Peyer's patch (tissue), 4 donors: ENCODE measurements around the gene PRKAR1B. TPM values are rescaled to one million over a fixed set of nuclear protein-coding genes. Genes with fewer than 3 reads are reported as not detected.

Experiments
- DNase-seq, 3 donors: peaks; one replicate each; pipeline ENCODE4 v3.0.0-alpha.2; 2017 to 2019
- H3K27ac ChIP-seq, 4 donors: fragments of 200-600 bp; sonication (generic); one replicate each; pipeline ENCODE4 v1.5.1; 2016 to 2019
- H3K27me3 ChIP-seq, 2 donors: fragments of 200-600 bp; sonication (generic); one replicate each; pipeline ENCODE4 v1.5.1; 2019
- H3K36me3 ChIP-seq, 3 donors: fragments of 200-600 bp; sonication (generic); one replicate each; pipeline ENCODE4 v1.5.1; 2016 to 2019
- H3K4me1 ChIP-seq, 4 donors: fragments of 200-600 bp; sonication (generic); one replicate each; pipeline ENCODE4 v1.5.1; 2016 to 2019
- H3K4me3 ChIP-seq, 4 donors: fragments of 200-600 bp; sonication (generic); 1 replicate in 3 of 4; 2 replicates in 1 of 4; pipeline ENCODE4 v1.5.1; 2016 to 2019; ENCODE audit warnings: mild to moderate bottlenecking in 1 of 4
- H3K9me3 ChIP-seq, 4 donors: fragments of 200-600 bp; sonication (generic); one replicate each; pipeline ENCODE4 v1.5.1; 2016 to 2019; ENCODE audit warnings: mild to moderate bottlenecking in 1 of 4
- POLR2A ChIP-seq, 2 donors: fragments of 450-650 bp; IDR thresholded peaks; one replicate each; pipeline ENCODE4 v1.5.1; 2017; ENCODE audit warnings: antibody characterized with exemption in 2 of 2, mild to moderate bottlenecking in 2 of 2, moderate library complexity in 2 of 2
- total RNA-seq, 4 donors: library from RNA; depleted of rRNA; stranded (reverse); fragments of >200 nt; gene quantifications; one replicate each; pipeline ENCODE4 v1.1.0, GENCODE V29; 2016
- TF ChIP-seq, protein P1 (sequence below), 6 experiments: fragments of 450-650 bp in 4 of 6; fragments of 200-600 bp in 2 of 6; sonication (generic) in 1 of 6; IDR thresholded peaks; one replicate each; pipeline ENCODE4 v1.5.1; 2017 to 2019; ENCODE audit warnings: antibody characterized with exemption in 6 of 6, mild to moderate bottlenecking in 3 of 6, moderate library complexity in 1 of 6

Gene PRKAR1B
- total RNA-seq, 4 donors from 2014 or later: 13.0 to 42.9 (median 17.0) TPM

DNA sequence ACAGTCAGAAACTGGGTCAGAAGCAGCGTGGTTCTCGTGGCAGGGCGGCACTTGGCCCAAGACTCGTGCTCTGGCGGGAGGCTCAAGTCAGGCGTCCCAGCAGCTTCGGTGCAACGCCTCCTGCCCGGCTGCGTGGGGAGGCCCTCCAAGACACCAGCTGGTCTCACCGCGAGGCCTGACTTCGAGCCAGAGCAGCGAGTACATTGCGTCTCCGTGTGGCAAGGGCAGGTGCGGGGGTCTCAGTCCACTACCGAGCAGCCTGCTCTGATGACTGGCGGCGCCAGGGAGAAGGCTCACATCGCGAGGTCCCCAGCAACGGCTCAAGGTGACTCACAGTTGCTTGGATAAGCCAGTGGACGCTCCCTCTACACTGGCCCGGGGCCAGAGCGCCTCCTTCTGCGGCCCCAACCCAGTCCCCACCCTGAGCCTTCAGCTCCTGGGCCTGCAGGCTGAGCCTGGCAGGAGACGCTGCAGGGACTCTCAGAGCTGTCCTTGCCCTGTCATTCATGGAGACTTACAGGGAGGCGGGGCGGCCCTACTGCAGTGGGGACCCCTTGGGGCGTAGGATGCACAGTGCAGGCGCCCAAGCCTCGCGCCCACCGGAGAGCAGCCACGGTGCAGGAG is 41.9 kb upstream of the PRKAR1B start:
- no peak for DNase-seq
- no peak overlapping the region for H3K4me3 ChIP-seq
- no peaks in the 10 kb centered on the region for H3K9me3 ChIP-seq
- H3K36me3 ChIP-seq: peaks cover 0 to 35% (median 0%) of the 10 kb centered on the region in 3 donors
- peak overlapping the region in 2 of 4 donors; percentile 21 to 26 for H3K27ac ChIP-seq
- H3K27me3 ChIP-seq: no peaks in the 10 kb centered on the region
- peaks cover 0 to 26% (median 3%) of the 10 kb centered on the region in 4 donors for H3K4me1 ChIP-seq
- TF ChIP-seq, protein P1, sequence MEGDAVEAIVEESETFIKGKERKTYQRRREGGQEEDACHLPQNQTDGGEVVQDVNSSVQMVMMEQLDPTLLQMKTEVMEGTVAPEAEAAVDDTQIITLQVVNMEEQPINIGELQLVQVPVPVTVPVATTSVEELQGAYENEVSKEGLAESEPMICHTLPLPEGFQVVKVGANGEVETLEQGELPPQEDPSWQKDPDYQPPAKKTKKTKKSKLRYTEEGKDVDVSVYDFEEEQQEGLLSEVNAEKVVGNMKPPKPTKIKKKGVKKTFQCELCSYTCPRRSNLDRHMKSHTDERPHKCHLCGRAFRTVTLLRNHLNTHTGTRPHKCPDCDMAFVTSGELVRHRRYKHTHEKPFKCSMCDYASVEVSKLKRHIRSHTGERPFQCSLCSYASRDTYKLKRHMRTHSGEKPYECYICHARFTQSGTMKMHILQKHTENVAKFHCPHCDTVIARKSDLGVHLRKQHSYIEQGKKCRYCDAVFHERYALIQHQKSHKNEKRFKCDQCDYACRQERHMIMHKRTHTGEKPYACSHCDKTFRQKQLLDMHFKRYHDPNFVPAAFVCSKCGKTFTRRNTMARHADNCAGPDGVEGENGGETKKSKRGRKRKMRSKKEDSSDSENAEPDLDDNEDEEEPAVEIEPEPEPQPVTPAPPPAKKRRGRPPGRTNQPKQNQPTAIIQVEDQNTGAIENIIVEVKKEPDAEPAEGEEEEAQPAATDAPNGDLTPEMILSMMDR (IDR thresholded peaks at IDR 0.05): no peak
- TF ChIP-seq POLR2A (IDR thresholded peaks at IDR 0.05): no peak

DNA sequence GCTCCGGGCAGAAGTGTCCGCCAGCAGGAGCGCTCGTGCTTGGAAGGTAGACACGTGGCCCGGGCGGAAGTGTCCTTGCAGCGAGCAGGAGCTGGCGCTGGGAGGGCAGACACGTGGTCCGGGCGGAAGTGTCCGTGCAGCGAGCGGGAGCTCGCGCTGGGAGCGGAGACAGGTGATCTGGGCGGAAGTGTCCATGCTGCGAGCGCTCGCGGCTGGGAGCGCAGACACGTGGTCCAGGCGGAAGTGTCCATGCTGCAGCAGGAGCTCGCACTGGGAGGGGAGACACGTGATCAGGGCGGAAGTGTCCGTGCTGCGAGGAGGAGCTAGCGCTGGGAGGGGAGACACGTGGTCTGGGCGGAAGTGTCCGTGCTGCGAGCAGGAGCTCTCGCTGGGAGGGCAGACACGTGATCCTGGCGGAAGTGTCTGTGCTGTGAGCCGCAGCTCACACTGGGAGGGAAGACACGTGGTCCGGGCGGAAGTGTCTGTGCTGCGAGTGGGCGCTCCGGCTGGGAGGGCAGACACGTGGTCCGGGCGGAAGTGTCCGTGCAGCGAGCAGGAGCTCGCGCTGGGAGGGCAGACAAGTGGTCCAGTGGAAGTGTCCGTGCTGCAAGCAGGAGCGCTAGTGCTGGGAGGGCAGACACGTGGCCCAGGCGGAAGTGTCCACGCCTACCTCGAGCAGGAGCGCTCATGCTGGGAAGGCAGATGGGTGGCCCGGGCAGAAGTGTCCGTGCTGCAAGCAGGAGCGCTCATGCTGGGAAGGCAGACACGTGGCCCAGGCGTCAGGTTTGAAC is 41.1 kb upstream of the PRKAR1B start:
- H3K36me3 ChIP-seq: peaks cover 0 to 38% (median 0%) of the 10 kb centered on the region in 3 donors
- H3K9me3 ChIP-seq: no peaks in the 10 kb centered on the region
- no peak overlapping the region for H3K4me3 ChIP-seq
- TF ChIP-seq POLR2A (IDR thresholded peaks at IDR 0.05): no peak
- TF ChIP-seq, protein P1 (IDR thresholded peaks at IDR 0.05): no peak
- peaks cover 0 to 26% (median 3%) of the 10 kb centered on the region in 4 donors for H3K4me1 ChIP-seq
- H3K27me3 ChIP-seq: no peaks in the 10 kb centered on the region
- DNase-seq: no peak
- H3K27ac ChIP-seq: peak overlapping the region in 1 of 4 donors; percentile 26

DNA sequence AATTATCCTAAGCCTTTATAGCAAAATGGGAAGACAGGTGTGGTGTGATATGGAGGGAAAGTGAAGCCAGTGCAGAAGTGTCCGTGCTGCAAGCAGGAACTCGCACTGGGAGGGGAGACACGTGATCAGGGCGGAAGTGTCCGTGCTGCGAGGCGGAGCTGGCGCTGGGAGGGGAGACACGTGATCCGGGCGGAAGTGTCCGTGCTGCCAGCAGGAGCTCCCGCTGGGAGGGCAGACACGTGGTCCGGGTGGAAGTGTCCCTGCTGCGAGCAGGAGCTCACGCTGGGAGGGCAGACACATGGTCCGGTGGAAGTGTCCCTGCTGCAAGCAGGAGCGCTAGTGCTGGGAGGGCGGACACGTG is 40.5 kb upstream of the PRKAR1B start:
- Histone ChIP-seq H3K27ac (no peak overlapping the region), H3K27me3 (no peaks in the 10 kb centered on the region), H3K4me1 (peaks cover 0 to 26% (median 3%) of the 10 kb centered on the region in 4 donors), H3K4me3 (no peak overlapping the region), H3K9me3 (no peaks in the 10 kb centered on the region), H3K36me3 (peaks cover 0 to 38% (median 0%) of the 10 kb centered on the region in 3 donors)
- no peak for DNase-seq
- TF ChIP-seq POLR2A (IDR thresholded peaks at IDR 0.05): no peak
- TF ChIP-seq, protein P1 (IDR thresholded peaks at IDR 0.05): no peak

DNA sequence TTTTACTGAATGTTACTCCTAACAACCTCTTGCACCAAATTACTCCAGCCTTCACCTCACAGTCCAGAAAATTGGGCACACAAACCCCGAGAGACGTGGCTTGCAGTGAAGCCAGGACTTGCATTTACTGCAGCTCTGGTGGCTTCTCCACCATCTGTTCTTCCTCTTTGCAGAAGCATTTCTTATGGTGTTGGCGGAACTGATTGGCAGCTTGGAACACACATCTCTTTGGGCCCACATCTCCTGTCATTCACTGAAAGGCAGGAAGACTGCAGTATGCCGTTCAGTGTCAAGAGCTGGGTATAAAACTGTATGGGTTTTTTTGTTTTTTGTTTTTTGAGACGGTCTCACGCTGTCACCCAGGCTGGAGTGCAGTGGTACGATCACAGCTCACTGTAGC is 38.3 kb upstream of the PRKAR1B start:
- no peaks in the 10 kb centered on the region for H3K27me3 ChIP-seq
- no peak for DNase-seq
- H3K9me3 ChIP-seq: no peaks in the 10 kb centered on the region
- no peak for TF ChIP-seq POLR2A (IDR thresholded peaks at IDR 0.05)
- TF ChIP-seq, protein P1 (IDR thresholded peaks at IDR 0.05): no peak
- no peak overlapping the region for H3K4me3 ChIP-seq
- peaks cover 0 to 6% (median 0%) of the 10 kb centered on the region in 4 donors for H3K4me1 ChIP-seq
- peaks cover 0 to 44% (median 0%) of the 10 kb centered on the region in 3 donors for H3K36me3 ChIP-seq
- no peak overlapping the region for H3K27ac ChIP-seq

DNA sequence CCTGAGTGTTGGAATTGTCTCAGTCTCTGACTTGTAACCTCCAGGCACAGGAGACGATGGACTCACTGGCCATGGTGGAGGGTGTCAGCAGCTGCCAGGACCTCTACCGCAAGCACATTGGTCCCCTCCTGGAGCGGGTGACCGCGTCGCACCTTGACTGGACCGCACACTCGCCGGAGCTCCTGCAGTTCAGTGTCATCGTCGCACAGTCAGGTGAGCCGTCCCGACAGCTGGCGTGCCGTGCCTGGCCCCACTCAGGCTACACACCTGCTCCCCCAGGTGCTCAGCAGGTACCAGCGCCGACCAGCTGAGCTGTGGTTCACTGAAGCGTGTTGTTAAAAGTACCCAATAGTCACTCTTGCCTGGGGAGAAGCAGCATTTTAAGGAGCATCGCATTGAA is 36.7 kb upstream of the PRKAR1B start:
- Histone ChIP-seq H3K4me1 (no peaks in the 10 kb centered on the region), H3K36me3 (peaks cover 0 to 49% (median 0%) of the 10 kb centered on the region in 3 donors), H3K9me3 (no peaks in the 10 kb centered on the region), H3K4me3 (no peak overlapping the region), H3K27ac (no peak overlapping the region), H3K27me3 (no peaks in the 10 kb centered on the region)
- TF ChIP-seq, protein P1 (IDR thresholded peaks at IDR 0.05): no peak
- no peak for TF ChIP-seq POLR2A (IDR thresholded peaks at IDR 0.05)
- DNase-seq: no peak
